Ovary (tissue), 9 donors: ENCODE data around the gene VPS36. TPM values are rescaled to one million over a fixed set of nuclear protein-coding genes. Genes with fewer than 3 reads are reported as not detected.
A peak's percentile ranks its signal among the peaks of the same experiment; 100 is the strongest.

Experiments used
- DNase-seq, 5 donors: peaks; one replicate each; pipeline ENCODE4 v3.0.0-alpha.2; 2019 to 2020
- H3K27ac ChIP-seq, 2 donors: fragments of 200-600 bp; one replicate each; pipeline versions ENCODE4 v1.5.1 to v1.8.0; 2019 to 2022
- H3K27me3 ChIP-seq: fragments of 200-600 bp; one replicate; pipeline ENCODE4 v1.8.0; 2022
- H3K36me3 ChIP-seq: fragments of 200-600 bp; sonication (generic); one replicate; pipeline ENCODE4 v1.5.1; 2019
- H3K4me1 ChIP-seq: one replicate; pipeline ENCODE4 v1.8.1; 2013; ENCODE audit warnings: mild to moderate bottlenecking, moderate library complexity; ENCODE audit not compliant: insufficient read depth
- H3K4me3 ChIP-seq: fragments of 200-600 bp; sonication (generic); one replicate; pipeline ENCODE4 v1.5.1; 2017
- H3K9me3 ChIP-seq, 2 donors: fragments of 200-600 bp in 1 of 2; sonication (generic) in 1 of 2; one replicate each; pipeline versions ENCODE4 v1.5.1 to v1.8.1; 2013 to 2019; ENCODE audit warnings: mild to moderate bottlenecking in 1 of 2, moderate library complexity in 1 of 2
- EP300 ChIP-seq: sonication (generic); formaldehyde crosslinking; IDR thresholded peaks from one replicate; pipeline ENCODE4 v1.6.1; 2017; ENCODE audit warnings: antibody characterized with exemption
- POLR2A ChIP-seq: fragments of 450-650 bp; IDR thresholded peaks from one replicate; pipeline ENCODE4 v1.6.1; 2017; ENCODE audit warnings: antibody characterized with exemption, mild to moderate bottlenecking, moderate library complexity
- WGBS, 3 donors: extraction: QIAGEN DNeasy Blood & Tissue Kit in 1 of 3; methylation state at CpG; one replicate each; pipeline versions ENCODE4 v1.1.5 to v1.1.7; 2013 to 2017; 5-methylcytosine and 5-hydroxymethylcytosine counted together
- intact Hi-C, 4 donors: fragments of 100-400 bp; cut with DNase I; formaldehyde crosslinking; loops; one replicate each; pipeline versions ENCODE4 v1.11.0 to v1.15.1; 2022 to 2023
- polyA plus RNA-seq, 2 donors: library from polyadenylated mRNA; stranded (reverse); fragments of 200-250 nt in 1 of 2; fragments of 350-450 nt in 1 of 2; fragmentation: Illumina TruSeq in 1 of 2; extraction: RNeasy Lipid Tissue Mini Kit (QIAGEN cat#74804) in 1 of 2; gene quantifications; one replicate each; pipeline ENCODE4 v1.2.3, GENCODE V29; 2013 to 2014
- total RNA-seq, 7 donors: library from RNA; depleted of rRNA in 2 of 7; stranded (reverse); fragments of >200 nt in 2 of 7; fragmentation: NEBNext Ultra II Directional in 3 of 7; extraction: Animal tissue kit (Norgen Biotek cat#: 25700) in 3 of 7; gene quantifications; one replicate each; pipeline versions ENCODE4 v1.1.0 to v1.2.4, GENCODE V29; 2016 to 2023
- TF ChIP-seq, protein P1 (sequence below), 3 donors: fragments of 450-650 bp in 2 of 3; fragments of 200-600 bp in 1 of 3; IDR thresholded peaks; one replicate each; pipeline versions ENCODE4 v1.5.1 to v1.8.0; 2016 to 2022; ENCODE audit warnings: antibody characterized with exemption in 3 of 3, mild to moderate bottlenecking in 1 of 3
- donor health status: DM: no; HTN: no; CAD: no; lungs with moderate emphysema.
- donor health status: DM: no; HTN: no; CAD: no.
- donor health status: Bipolar disorder and iron deficiency.
- donor health status: DM: yes; HTN: yes; CAD: no.
- donor health status: DM: no; HTN: no; CAD: no.
- donor health status: DM: yes; HTN: yes; CAD: no.

Gene VPS36
- total and polyA plus RNA-seq, 9 donors, result 15.0 to 54.7 (median 32.3) TPM

DNA sequence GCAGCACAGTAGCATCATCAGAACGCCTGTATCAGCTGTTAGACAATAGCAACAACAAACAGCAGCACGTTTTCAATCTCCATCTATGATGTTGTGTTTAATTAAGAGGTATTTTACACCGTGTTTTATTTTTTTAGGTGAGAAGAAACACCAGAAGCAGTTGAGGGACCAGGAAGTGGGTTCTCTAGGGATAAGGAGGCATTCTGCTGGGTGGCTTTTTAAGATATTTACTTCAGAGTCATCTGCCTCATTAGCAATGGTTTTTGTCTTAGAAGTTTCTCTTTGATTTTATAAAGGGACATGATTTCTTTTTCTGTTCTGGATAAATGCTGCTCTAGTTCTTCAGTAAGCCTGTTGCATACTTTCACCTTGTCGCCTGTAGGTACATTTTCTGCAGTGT is 13.1 kb upstream of the VPS36 start:
- Histone ChIP-seq H3K36me3 (no peaks in the 10 kb centered on the region), H3K9me3 (no peaks in the 10 kb centered on the region), H3K27ac (no peak overlapping the region), H3K27me3 (no peaks in the 10 kb centered on the region), H3K4me1 (no peaks in the 10 kb centered on the region), H3K4me3 (no peak overlapping the region)
- intact Hi-C loops, result no loop called here
- WGBS, 3 donors, result 75 to 83% (median 83%) methylated on average over 4 of the region's 4 CpGs
- no peak for TF ChIP-seq EP300
- no peak for DNase-seq

DNA sequence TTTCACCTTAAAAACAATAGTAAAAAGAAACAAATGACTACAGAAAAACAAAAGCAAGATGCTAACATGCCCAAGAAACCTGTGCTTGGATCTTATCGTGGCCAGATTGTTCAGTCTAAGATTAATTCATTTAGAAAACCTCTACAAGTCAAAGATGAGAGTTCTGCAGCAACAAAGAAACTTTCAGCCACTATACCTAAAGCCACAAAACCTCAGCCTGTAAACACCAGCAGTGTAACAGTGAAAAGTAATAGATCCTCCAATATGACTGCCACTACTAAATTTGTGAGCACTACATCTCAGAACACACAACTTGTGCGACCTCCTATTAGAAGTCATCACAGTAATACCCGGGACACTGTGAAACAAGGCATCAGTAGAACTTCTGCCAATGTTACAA is 10.8 kb upstream of the VPS36 start:
- Histone ChIP-seq H3K4me3 (no peak overlapping the region), H3K27me3 (no peaks in the 10 kb centered on the region), H3K9me3 (no peaks in the 10 kb centered on the region), H3K4me1 (no peaks in the 10 kb centered on the region), H3K27ac (no peak overlapping the region), H3K36me3 (no peaks in the 10 kb centered on the region)
- 79 to 83% (median 83%) methylated on average over 3 of the region's 3 CpGs for WGBS, 3 donors
- intact Hi-C loops, result no loop called here
- TF ChIP-seq POLR2A (no peak), EP300 (no peak)
- TF ChIP-seq, protein P1, sequence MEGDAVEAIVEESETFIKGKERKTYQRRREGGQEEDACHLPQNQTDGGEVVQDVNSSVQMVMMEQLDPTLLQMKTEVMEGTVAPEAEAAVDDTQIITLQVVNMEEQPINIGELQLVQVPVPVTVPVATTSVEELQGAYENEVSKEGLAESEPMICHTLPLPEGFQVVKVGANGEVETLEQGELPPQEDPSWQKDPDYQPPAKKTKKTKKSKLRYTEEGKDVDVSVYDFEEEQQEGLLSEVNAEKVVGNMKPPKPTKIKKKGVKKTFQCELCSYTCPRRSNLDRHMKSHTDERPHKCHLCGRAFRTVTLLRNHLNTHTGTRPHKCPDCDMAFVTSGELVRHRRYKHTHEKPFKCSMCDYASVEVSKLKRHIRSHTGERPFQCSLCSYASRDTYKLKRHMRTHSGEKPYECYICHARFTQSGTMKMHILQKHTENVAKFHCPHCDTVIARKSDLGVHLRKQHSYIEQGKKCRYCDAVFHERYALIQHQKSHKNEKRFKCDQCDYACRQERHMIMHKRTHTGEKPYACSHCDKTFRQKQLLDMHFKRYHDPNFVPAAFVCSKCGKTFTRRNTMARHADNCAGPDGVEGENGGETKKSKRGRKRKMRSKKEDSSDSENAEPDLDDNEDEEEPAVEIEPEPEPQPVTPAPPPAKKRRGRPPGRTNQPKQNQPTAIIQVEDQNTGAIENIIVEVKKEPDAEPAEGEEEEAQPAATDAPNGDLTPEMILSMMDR (IDR thresholded peaks at IDR 0.05), result no peak
- DNase-seq, result no peak

DNA sequence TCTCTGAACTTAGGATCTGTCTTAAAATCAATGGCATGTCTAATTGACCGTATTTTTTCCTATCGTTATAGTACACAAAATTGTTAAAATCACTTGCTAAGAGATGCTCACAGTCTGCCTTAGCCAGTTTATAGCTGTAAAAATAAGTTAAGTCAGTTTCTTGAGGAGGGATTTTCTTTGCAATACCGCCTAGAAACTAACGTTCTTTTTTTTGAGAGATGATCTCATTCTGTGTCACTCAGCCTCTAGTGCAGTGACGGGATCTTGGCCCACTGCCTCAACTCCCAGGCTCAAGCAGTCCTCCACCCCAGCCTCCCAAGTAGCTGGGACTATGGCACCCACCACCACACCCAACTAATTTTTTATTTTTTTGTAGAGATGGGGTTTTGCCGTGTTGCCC is 9.2 kb upstream of the VPS36 start:
- Histone ChIP-seq H3K9me3 (no peaks in the 10 kb centered on the region), H3K4me3 (no peak overlapping the region), H3K36me3 (no peaks in the 10 kb centered on the region), H3K27ac (no peak overlapping the region), H3K27me3 (no peaks in the 10 kb centered on the region), H3K4me1 (no peaks in the 10 kb centered on the region)
- no peak for TF ChIP-seq EP300
- TF ChIP-seq, protein P1 (IDR thresholded peaks at IDR 0.05), result no peak
- no peak for TF ChIP-seq POLR2A
- DNase-seq, result no peak
- intact Hi-C loops, result loop anchor here in 2 of 4 donors (10.0 kb wide), 3 partner anchors 115 to 265 kb away; no protein-coding TSS in a partner anchor
- 83 to 87% (median 86%) methylated on average over 6 of the region's 6 CpGs for WGBS, 3 donors

DNA sequence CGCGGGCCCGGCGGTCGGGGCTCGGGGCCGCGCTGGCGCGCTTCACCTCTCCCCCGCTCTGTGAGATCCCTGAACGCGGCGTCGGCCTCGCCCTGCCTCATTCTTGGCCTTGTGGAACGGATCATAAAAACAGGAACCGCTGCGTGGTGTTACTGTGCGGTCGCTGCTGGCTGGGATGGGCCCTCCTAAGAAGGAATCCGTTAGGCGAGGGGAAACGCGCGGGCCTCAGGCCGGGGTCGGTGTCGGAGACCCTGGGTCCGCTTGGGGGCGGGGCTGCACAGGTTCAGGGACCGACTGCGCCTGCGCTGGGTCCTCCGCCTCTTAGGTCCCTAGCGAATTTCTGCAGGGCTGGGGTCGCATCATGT is 5.2 kb upstream of the VPS36 start:
- peaks cover 3% of the 10 kb centered on the region for H3K4me1 ChIP-seq
- H3K4me3 ChIP-seq, result peak overlapping the region; percentile 55
- no peaks in the 10 kb centered on the region for H3K36me3 ChIP-seq
- WGBS, 3 donors, result 0 to 1% (median 0%) methylated on average over 20 to 37 of the region's 37 CpGs
- intact Hi-C loops, result loop anchor here in 2 of 4 donors (10.0 kb wide), 3 partner anchors 111 to 261 kb away; no protein-coding TSS in a partner anchor
- peak; percentile 58 to 80 (median 74) for DNase-seq
- H3K27me3 ChIP-seq, result no peaks in the 10 kb centered on the region
- TF ChIP-seq, protein P1 (IDR thresholded peaks at IDR 0.05), result peak in 1 of 3 donors; percentile 6
- TF ChIP-seq EP300 (no peak), POLR2A (no peak)
- H3K27ac ChIP-seq, result peak overlapping the region; percentile 79 to 87
- no peaks in the 10 kb centered on the region for H3K9me3 ChIP-seq

DNA sequence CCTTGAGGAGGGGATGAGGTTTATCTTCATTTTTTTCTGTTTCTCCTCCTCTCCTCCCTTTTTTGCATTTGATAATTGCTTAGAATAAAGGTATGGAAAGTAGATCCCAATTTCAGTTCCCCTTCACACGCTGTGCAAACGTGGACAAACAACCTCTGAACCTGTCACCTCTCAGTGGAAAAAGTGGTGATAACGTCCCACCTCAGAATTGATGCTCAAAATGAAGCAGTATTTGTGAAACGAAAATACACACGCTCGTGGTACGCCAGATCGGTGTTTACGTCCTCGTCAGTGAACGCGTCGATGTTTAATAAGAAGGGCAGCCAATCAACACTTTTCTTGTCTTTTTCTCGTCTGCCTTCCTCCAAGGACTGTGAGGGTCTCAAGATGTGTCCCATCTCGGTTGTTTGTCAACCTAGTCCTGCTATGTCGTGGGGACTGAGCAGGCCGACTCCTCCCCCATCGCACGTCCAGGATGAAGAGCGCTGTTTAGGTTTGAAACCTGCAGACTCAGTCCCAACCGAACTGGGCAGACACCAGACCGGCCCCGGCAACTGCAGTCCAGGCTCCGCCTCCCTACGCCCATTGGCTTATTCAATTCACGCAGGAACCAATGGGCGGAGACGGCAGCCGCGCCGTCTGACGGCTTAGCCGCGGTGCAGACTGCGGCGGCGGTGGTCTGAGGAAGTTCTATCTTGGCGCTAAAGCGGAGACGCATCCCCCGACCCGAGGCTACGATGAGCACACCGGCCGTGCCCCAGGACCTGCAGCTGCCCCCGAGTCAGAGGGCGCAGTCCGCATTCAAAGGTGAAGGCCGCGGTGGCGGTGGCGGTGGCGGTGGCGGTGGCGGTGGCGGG is 4.6 kb upstream of the VPS36 start, which contains the start of gene CKAP2:
Gene CKAP2 (plus strand): TSS at position 659 of the 857 bp plus-strand sequence. CDS start 79 bp downstream, at position 738.
- no peaks in the 10 kb centered on the region for H3K27me3 ChIP-seq
- H3K36me3 ChIP-seq, result no peaks in the 10 kb centered on the region
- H3K4me1 ChIP-seq, result peaks cover 3% of the 10 kb centered on the region
- DNase-seq, result peak; percentile 86 to 93 (median 88)
- no peaks in the 10 kb centered on the region for H3K9me3 ChIP-seq
- peak within 1 kb of the TSS; percentile 55 for H3K4me3 ChIP-seq
- 0 to 1% (median 0%) methylated on average over 33 to 56 of the region's 56 CpGs for WGBS, 3 donors
- intact Hi-C loops, result loop anchor here in 2 of 4 donors (5.0 to 10.0 kb wide), 4 partner anchors 110 to 1003 kb away; partner anchors contain the start of gene INTS6 (in 1 of the 2)
- peak within 1 kb of the TSS; percentile 79 to 87 for H3K27ac ChIP-seq
- TF ChIP-seq POLR2A, result peak; percentile 68
- TF ChIP-seq, protein P1 (IDR thresholded peaks at IDR 0.05), result no peak
- TF ChIP-seq EP300, result no peak
